ENCODE results near the gene ACSBG1. TPM values are rescaled to one million over a fixed set of nuclear protein-coding genes. Genes with fewer than 3 reads are reported as not detected.

ACSBG1 gene
- total RNA-seq, 2 donors from 2014 or later: 0.05 to 1.1 TPM

DNA sequence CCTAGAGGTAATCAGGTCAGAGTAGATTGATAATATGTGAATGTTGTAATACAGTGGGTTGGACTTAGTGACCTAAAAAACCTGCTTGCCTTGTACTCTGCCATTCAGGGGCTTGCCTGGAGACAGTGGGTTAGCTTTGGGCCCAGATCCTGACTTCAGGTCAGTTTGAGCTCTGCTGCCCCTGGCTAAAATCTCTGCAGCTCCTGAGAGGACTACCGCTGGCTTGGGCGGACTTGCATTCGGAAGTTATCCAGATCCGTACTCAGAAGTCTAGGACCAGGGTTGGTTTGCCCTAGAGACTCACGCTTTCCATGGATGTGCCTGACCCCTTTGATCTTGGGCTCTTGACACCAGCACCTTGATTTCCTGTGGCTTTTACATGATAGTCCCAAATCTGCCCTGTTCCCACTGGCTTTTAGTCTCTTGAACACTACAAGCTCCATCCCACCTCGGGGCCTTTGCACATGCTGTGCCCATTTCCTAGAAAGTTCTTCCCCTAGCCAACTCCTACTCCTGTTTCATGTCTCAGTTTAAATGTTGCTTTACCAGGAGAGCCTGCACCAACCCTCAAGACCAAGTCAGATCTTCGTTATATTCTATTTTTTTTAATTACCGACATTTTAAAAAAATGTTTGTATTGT lies 5.9 kb downstream of the ACSBG1 start:
- no peak for ATAC-seq
- Mint-ChIP-seq H3K4me3 (no peak overlapping the region), H3K36me3 (ENCODE audit: low read depth) (no peaks in the 10 kb centered on the region), H3K27me3 (peaks cover 3% of the 10 kb centered on the region), H3K4me1 (peaks cover 6% of the 10 kb centered on the region), H3K27ac (no peak overlapping the region)
- no peak for DNase-seq
- H3K9me3 ChIP-seq (ENCODE audit: control insufficient read depth, low read length, poor library complexity, severe bottlenecking): no peaks in the 10 kb centered on the region

DNA sequence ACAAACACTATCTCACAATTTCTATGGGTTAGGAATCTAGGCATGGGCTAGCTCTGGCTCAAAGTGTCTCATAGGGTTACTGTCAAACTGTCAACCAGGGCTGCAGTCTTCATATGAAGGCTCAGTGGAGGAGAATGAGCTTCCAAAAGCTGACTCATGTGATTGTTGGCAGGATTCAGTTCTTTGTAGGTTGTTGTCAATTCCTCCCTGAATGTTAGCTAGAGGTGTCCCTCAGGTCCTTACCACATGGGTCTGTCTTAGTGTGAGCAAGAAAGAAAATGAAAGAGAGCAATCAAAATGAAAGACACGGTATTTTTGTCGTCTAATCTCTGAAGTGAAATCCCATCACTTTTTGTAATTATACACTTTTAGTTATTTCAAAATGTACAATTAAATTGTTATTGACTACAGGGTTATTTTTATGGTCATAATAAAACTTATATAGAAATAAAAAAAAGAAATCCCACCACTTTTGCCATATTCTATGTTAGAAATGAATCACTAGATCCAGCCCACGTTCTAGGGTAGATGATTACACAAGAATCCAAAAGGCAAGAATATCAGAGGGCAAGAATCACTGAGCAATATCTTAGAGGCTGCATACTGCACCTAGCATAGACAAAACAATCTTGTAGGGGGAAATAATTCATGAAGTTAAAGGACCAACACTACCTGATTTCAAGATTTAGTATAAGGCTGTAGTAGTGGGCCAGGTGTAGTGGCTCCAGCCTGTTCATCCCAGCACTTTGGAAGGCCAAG lies 8.4 kb downstream of the ACSBG1 start:
- peak overlapping the region; percentile 22 for H3K4me3 Mint-ChIP-seq
- H3K27ac Mint-ChIP-seq: peak overlapping the region; percentile 37
- H3K36me3 Mint-ChIP-seq (ENCODE audit: low read depth): no peaks in the 10 kb centered on the region
- H3K4me1 Mint-ChIP-seq: peaks cover 6% of the 10 kb centered on the region
- no peak for ATAC-seq
- H3K9me3 ChIP-seq (ENCODE audit: control insufficient read depth, low read length, poor library complexity, severe bottlenecking): no peaks in the 10 kb centered on the region
- DNase-seq: no peak
- no peaks in the 10 kb centered on the region for H3K27me3 Mint-ChIP-seq

DNA sequence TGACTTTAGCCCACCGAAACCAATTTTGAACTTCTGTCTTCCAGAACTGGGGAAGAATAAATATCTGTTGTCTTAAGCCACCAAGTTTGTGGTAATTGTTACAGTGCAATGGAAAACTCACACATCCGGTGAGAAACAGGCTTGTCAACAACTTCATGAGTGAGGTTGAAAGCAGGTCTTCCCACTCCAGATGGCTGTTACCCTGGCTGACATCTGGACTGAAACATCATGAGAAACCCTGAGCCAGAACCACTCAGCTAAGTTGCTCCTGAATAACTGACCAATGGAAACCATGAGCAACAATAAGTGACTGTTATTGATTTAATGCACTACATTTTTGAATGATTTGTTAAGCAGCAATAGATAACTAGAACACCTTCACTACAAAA lies 10.3 kb downstream of the ACSBG1 start:
- Mint-ChIP-seq H3K36me3 (ENCODE audit: low read depth) (no peaks in the 10 kb centered on the region), H3K27ac (no peak overlapping the region), H3K4me1 (peaks cover 6% of the 10 kb centered on the region), H3K4me3 (no peak overlapping the region), H3K27me3 (no peaks in the 10 kb centered on the region)
- no peaks in the 10 kb centered on the region for H3K9me3 ChIP-seq (ENCODE audit: control insufficient read depth, low read length, poor library complexity, severe bottlenecking)
- no peak for ATAC-seq
- DNase-seq: no peak

DNA sequence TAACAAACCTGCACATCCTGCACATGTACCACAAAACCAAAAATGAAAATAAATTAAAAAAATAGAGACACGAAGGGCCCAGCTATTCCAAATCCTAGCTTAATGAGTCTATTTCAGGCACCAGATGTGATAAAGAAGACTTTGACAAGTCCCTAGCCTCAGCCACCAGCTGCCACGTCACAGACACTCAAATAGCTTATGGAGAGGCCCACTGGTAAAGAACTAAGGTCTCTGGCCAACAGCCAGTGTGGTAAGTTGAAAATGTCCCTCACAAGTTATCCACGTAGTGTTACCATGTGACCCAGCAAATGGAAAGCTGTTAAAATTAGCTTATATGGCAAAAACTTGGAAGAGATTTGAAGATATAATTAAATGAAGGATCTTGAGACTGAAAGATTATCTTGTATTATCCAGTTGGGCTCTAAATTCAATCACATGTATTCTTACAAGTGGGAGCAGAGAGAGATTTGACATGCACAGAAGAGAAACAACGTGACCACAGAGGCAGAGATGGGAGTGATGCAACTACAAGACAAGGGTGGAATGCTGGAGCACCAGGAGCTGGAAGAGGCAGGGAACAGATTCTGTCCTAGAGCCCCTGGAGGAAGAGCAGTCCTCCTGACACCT lies 10.9 kb downstream of the ACSBG1 start:
- Mint-ChIP-seq H3K27ac (peak overlapping the region; percentile 76), H3K4me3 (no peak overlapping the region), H3K36me3 (ENCODE audit: low read depth) (no peaks in the 10 kb centered on the region), H3K27me3 (no peaks in the 10 kb centered on the region), H3K4me1 (peaks cover 6% of the 10 kb centered on the region)
- DNase-seq: no peak
- H3K9me3 ChIP-seq (ENCODE audit: control insufficient read depth, low read length, poor library complexity, severe bottlenecking): no peaks in the 10 kb centered on the region
- ATAC-seq: no peak

DNA sequence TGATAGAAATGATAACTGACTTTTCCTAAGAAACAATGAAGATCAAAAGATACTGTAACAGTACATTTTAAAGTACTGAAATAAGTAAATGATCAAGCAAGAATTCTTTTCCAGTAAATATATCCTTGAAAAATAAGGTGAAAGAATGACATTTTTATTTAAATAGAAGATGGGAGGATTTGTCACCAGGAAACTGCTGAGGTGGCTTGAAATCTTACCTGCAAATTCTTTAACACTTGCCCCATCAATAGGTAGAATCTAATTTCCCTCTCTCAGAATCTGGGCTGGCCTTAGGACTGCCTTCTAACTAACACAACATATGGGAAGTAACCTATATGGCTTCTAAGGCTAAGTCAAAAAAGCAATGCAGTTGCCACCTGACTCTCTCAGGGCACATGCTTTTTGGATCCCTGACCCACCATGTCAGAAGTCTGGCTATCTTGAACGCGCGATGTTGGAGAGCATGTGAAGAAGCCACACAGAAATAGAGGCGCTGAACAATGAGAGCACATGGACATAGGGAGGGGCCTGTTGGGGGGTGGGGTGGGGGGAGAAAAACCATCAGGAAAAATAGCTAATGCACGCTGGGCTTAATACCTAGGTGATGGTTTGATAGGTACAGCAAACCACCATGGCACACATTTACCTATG lies 11.5 kb downstream of the ACSBG1 start:
- ATAC-seq (no peak), DNase-seq (no peak)
- Mint-ChIP-seq H3K27me3 (no peaks in the 10 kb centered on the region), H3K36me3 (ENCODE audit: low read depth) (no peaks in the 10 kb centered on the region), H3K4me3 (no peak overlapping the region), H3K4me1 (peaks cover 6% of the 10 kb centered on the region), H3K27ac (peak overlapping the region; percentile 76)
- H3K9me3 ChIP-seq (ENCODE audit: control insufficient read depth, low read length, poor library complexity, severe bottlenecking): no peaks in the 10 kb centered on the region

DNA sequence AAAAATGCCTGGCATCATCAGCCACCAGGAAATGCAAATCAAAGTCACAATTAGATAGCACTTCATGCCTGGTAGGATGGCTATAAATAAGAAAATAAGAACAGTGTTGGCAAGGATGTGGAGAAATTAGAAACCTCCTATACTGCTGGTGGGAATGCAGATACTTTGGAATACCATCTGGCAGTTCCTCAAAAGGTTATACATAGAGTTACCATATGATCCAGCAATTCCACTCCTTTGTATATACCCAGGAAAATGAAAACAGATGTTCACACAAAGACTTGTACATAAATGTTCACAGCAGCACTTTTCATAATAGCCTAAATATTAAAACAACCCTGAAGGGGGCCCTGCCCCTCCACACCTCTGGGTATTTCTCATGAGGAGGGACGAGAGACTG lies 13.7 kb downstream of the ACSBG1 start:
- no peak overlapping the region for H3K27ac Mint-ChIP-seq

DNA sequence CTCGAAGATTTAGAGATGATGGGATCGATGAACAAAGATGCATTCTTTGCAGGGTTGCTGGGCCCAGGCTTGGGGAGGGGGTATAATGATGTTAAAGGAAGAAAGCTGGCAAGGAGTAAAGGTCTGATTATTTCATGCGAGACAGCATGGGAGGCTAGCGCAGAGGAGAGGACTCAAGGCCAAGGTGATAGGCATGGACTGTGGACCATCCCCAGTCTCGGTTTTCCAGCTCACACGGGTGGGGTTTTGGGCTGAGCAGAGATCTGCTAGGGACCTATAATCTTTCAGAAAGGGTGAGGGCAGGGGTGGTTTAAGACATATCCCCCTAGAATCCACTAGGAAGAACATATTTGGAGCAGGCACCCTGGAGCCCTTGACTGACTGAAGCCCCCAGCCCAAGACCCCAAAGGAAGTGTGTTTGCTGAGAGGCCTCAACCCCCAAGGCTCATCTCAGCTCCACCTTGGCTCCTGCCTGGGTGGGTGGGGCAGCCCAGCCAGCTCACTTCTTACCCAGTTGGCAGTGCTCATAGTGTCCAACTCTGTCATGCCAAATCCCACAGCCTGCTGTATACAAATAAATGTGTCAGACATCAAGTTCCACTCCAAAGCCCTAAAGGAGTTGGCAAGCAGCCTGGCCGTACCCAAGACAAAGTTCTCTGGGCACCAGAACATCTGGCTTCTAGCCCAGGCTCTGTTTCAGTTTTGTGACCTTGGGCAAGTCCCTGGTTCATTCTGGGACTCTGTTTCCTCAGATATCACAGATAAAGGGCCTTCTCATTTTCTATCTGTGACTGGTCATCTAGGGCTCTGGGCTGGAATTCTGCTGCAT lies 17.9 kb downstream of the ACSBG1 start:
- no peaks in the 10 kb centered on the region for H3K36me3 Mint-ChIP-seq (ENCODE audit: low read depth)
- H3K27ac Mint-ChIP-seq: no peak overlapping the region
- ATAC-seq (no peak), DNase-seq (no peak)
- peaks cover 5% of the 10 kb centered on the region for H3K4me1 Mint-ChIP-seq
- H3K4me3 Mint-ChIP-seq: no peak overlapping the region
- peaks cover 34% of the 10 kb centered on the region for H3K27me3 Mint-ChIP-seq
- H3K9me3 ChIP-seq (ENCODE audit: control insufficient read depth, low read length, poor library complexity, severe bottlenecking): no peaks in the 10 kb centered on the region

More for the DNA sequence above, 13.7 kb downstream of the ACSBG1 start:
- no peaks in the 10 kb centered on the region for H3K36me3 Mint-ChIP-seq (ENCODE audit: low read depth)
- peaks cover 4% of the 10 kb centered on the region for H3K4me1 Mint-ChIP-seq
- H3K27me3 Mint-ChIP-seq: peaks cover 6% of the 10 kb centered on the region
- ATAC-seq: no peak
- H3K9me3 ChIP-seq (ENCODE audit: control insufficient read depth, low read length, poor library complexity, severe bottlenecking): no peaks in the 10 kb centered on the region
- no peak for DNase-seq
- H3K4me3 Mint-ChIP-seq: no peak overlapping the region

DNA sequence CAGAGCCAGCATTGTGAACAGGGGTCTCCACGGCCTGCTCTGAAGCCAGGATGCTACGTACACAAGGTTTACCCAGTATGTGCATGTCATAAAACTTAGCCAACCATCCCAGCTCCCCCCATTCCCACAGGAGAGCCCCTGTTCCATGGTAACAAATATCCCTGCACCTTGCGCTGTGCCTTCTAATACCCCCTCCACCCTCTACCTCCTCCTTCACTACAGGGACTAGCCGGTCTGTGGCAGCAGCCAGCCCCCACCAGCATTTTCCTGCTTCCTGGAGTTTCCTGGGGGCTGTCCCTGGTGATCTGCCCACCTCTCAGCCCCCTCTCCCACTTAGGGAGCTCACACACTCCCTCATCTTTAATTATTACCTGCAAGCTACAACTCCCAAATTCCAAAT lies 20.4 kb downstream of the ACSBG1 start:
- H3K4me3 Mint-ChIP-seq: no peak overlapping the region
- H3K27me3 Mint-ChIP-seq: peaks cover 38% of the 10 kb centered on the region
- H3K9me3 ChIP-seq (ENCODE audit: control insufficient read depth, low read length, poor library complexity, severe bottlenecking): no peaks in the 10 kb centered on the region
- no peaks in the 10 kb centered on the region for H3K36me3 Mint-ChIP-seq (ENCODE audit: low read depth)
- H3K4me1 Mint-ChIP-seq: peaks cover 5% of the 10 kb centered on the region
- ATAC-seq (no peak), DNase-seq (no peak)
- no peak overlapping the region for H3K27ac Mint-ChIP-seq

DNA sequence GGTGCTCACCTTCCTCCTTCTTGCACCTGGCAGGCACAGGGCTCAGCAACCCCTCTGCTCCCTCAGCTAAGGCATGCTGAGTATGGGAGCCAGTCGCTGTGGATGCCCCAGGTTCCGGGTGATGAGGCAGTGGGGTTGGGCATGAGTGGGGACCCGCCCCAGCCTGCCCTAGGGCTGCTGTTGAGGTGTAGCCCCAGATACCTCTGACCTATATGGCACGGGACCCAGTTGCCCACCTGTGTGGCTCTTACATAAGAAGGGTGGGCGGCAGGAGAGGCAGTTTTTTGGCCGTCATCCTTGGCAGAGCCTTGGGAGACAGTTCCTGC lies 21.0 kb downstream of the ACSBG1 start:
- H3K9me3 ChIP-seq (ENCODE audit: control insufficient read depth, low read length, poor library complexity, severe bottlenecking): no peaks in the 10 kb centered on the region
- Mint-ChIP-seq H3K4me3 (no peak overlapping the region), H3K36me3 (ENCODE audit: low read depth) (no peaks in the 10 kb centered on the region), H3K4me1 (peaks cover 5% of the 10 kb centered on the region), H3K27me3 (peaks cover 38% of the 10 kb centered on the region), H3K27ac (no peak overlapping the region)
- DNase-seq (no peak), ATAC-seq (no peak)

DNA sequence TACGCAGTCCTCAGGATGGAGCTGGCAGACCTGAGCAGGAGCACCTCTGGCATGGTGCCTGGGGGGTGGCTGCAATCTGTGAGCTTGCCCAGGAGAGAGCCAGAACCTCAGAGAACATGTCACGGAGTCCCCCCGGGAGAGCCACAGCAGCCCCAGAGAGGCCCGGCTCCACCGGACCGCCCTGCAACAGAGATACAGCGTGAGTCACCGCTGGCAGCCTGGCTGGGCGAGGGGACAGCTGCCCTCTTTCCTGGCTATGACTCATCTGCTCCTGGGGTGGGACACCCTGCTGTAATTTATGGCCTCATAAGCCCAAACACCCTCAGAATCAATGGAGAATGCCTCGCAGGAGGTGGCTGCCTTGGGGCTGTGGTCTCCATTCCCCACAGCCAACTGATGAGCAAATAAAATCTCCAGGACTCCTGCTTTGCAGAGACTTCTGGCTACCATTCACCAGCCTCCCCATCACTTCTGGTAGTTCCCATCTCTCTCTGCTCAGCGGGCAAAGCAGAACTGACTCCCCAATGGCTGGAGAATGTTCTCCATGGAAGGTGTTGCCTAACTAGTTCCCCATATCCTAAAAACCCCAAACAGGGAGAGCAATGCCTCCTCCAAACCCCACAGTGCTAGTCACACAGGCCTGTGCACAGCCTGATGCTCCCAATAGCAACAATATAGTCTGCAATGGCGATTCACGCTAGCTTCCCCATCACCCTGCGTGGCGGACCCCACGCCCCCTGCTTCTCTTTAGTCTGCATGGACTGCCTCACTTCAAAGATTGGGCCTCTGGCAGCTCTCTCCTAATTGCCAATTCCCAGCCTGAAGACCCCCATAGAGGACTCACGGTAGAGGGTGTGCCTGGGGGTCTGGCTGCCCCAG lies 21.6 kb downstream of the ACSBG1 start:
- ATAC-seq (no peak), DNase-seq (no peak)
- no peaks in the 10 kb centered on the region for H3K9me3 ChIP-seq (ENCODE audit: control insufficient read depth, low read length, poor library complexity, severe bottlenecking)
- H3K4me1 Mint-ChIP-seq: peaks cover 5% of the 10 kb centered on the region
- H3K27ac Mint-ChIP-seq: no peak overlapping the region
- no peaks in the 10 kb centered on the region for H3K36me3 Mint-ChIP-seq (ENCODE audit: low read depth)
- peaks cover 38% of the 10 kb centered on the region for H3K27me3 Mint-ChIP-seq
- no peak overlapping the region for H3K4me3 Mint-ChIP-seq

DNA sequence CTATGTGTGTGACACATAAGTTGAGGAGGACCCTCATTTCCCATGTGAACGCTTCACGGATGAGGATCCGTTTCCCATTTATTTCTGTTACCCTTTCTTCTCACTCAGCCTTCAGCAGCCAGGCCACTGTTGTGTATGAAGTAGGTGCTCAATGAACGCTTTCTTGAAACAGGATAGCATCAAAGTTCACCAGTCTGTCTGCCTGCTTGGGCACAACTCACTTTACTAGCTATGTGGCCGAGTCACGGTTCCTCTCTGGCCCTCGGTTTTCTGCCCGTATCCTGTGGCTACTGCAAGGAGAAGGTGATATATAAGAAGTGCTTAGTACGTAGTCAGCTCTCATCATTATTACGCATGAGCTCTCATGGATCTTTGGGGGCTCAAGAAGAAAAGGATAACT lies 22.4 kb downstream of the ACSBG1 start:
- Mint-ChIP-seq H3K36me3 (ENCODE audit: low read depth) (no peaks in the 10 kb centered on the region), H3K4me3 (no peak overlapping the region), H3K27me3 (peaks cover 38% of the 10 kb centered on the region), H3K4me1 (peaks cover 5% of the 10 kb centered on the region), H3K27ac (peak overlapping the region; percentile 24)
- DNase-seq: no peak
- H3K9me3 ChIP-seq (ENCODE audit: control insufficient read depth, low read length, poor library complexity, severe bottlenecking): no peaks in the 10 kb centered on the region
- no peak for ATAC-seq

DNA sequence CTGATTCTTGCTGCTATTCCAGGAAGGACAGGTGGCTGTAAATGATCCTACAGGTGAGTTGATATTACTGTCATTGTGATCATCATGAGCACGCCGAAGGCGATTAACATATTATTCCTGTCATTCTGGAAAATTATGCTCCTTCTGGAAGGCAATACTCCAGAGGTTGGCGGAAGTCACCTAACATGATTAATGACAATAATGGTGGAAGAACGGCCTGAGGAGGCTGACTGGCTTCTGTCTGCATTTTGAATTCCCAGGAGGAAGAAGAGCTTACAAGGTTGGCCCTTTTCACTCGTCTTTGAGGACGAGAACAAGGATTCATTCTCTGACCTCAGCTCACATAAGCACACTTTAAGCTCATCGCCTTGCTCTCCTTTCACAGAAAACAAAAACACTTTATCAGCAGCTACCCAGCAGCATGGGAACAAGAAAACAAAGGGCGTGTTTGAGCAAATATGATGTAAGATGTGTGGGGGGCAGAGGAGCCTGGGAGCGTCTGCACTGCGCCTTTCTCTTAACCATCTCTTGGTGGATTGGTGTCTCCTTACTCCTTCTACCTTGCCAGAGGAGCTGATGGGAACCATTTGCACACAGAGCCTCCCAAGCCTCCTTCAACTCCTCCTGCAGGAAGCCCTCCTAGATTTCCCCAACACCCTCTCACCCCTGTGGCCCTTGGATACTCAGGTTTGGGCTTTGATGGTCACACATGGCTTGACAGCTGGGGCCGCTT lies 23.0 kb downstream of the ACSBG1 start:
- H3K9me3 ChIP-seq (ENCODE audit: control insufficient read depth, low read length, poor library complexity, severe bottlenecking): no peaks in the 10 kb centered on the region
- H3K27ac Mint-ChIP-seq: peak overlapping the region; percentile 24
- peaks cover 5% of the 10 kb centered on the region for H3K4me1 Mint-ChIP-seq
- no peaks in the 10 kb centered on the region for H3K36me3 Mint-ChIP-seq (ENCODE audit: low read depth)
- ATAC-seq: no peak
- no peak for DNase-seq
- no peak overlapping the region for H3K4me3 Mint-ChIP-seq
- peaks cover 38% of the 10 kb centered on the region for H3K27me3 Mint-ChIP-seq

All from T-helper 17 cell (primary cell).